Measurements from ENCODE around the gene ZC2HC1C.
A peak's percentile ranks its signal among the peaks of the same experiment; 100 is the strongest.
"Not testable (repeated sequence)": the region's sequence is repeated elsewhere in the genome, so short reads cannot be mapped to it uniquely, and the experiment has no call there.

ZC2HC1C gene

GRCh38 chr14:75059642-75060041 lies 9.8 kb upstream of the ZC2HC1C start:
- DNase-seq, result no peak

GRCh38 chr14:75060420-75060819 lies 9.0 kb upstream of the ZC2HC1C start:
- DNase-seq, result no peak

GRCh38 chr14:75063013-75063412 lies 6.4 kb upstream of the ZC2HC1C start:
- DNase-seq, result no peak

GRCh38 chr14:75063491-75064204 lies 5.8 kb upstream of the ZC2HC1C start, which contains the start of gene ACYP1:
Gene ACYP1, minus strand, starts transcription at chr14:75064024. Its CDS starts 471 bp downstream, at chr14:75063553.
- peak; percentile 93 to 95 for DNase-seq

GRCh38 chr14:75064205-75064567 lies 5.3 kb upstream of the ZC2HC1C start:
- DNase-seq, result no peak

GRCh38 chr14:75066691-75067090 lies 2.8 kb upstream of the ZC2HC1C start:
- DNase-seq, result no peak

GRCh38 chr14:75067212-75067611 lies 2.2 kb upstream of the ZC2HC1C start:
- DNase-seq, result no peak

- not testable (repeated sequence) for DNase-seq
These were observed 1.7 kb upstream of the ZC2HC1C start for GRCh38 chr14:75067765-75068164.

- DNase-seq, result no peak
These were observed 934 bp upstream of the ZC2HC1C start for GRCh38 chr14:75068294-75069120.

- no peak for DNase-seq
These were observed 337 bp downstream of the ZC2HC1C start for GRCh38 chr14:75069811-75070145.

- no peak for DNase-seq
These were observed 942 bp downstream of the ZC2HC1C start for GRCh38 chr14:75070383-75070782.

GRCh38 chr14:75077794-75078193 lies 8.4 kb downstream of the ZC2HC1C start:
- DNase-seq, result no peak

GRCh38 chr14:75079521-75079920 lies 10.1 kb downstream of the ZC2HC1C start:
- no peak for DNase-seq

- no peak for DNase-seq
These were observed 12.3 kb downstream of the ZC2HC1C start for GRCh38 chr14:75081660-75082229.

- DNase-seq, result no peak
These were observed 13.8 kb downstream of the ZC2HC1C start for GRCh38 chr14:75083271-75083670.

GRCh38 chr14:75084513-75084912 lies 15.1 kb downstream of the ZC2HC1C start:
- no peak for DNase-seq

GRCh38 chr14:75088153-75088552 lies 18.7 kb downstream of the ZC2HC1C start:
- no peak for DNase-seq

GRCh38 chr14:75088566-75089373 lies 19.3 kb downstream of the ZC2HC1C start:
- peak; percentile 8 to 37 for DNase-seq

- DNase-seq, result no peak
These were observed 20.9 kb downstream of the ZC2HC1C start for GRCh38 chr14:75090353-75090752.

- no peak for DNase-seq
These were observed 21.8 kb downstream of the ZC2HC1C start for GRCh38 chr14:75091251-75091650.

GRCh38 chr14:75092698-75093097 lies 23.3 kb downstream of the ZC2HC1C start:
- no peak for DNase-seq

GRCh38 chr14:75094896-75095295 lies 25.5 kb downstream of the ZC2HC1C start:
- DNase-seq, result no peak

GRCh38 chr14:75095690-75096089 lies 26.2 kb downstream of the ZC2HC1C start:
- no peak for DNase-seq

Data from stimulated activated CD4-positive, alpha-beta T cell treated with anti-CD3 and anti-CD28 coated beads, Interleukin-2, amount 100 ng/mL, for 24 hours (primary cell).